ENCODE results near the gene BLOC1S3.
"Not testable (repeated sequence)": the region's sequence is repeated elsewhere in the genome, so short reads cannot be mapped to it uniquely, and the experiment has no call there.

BLOC1S3 gene

DNA sequence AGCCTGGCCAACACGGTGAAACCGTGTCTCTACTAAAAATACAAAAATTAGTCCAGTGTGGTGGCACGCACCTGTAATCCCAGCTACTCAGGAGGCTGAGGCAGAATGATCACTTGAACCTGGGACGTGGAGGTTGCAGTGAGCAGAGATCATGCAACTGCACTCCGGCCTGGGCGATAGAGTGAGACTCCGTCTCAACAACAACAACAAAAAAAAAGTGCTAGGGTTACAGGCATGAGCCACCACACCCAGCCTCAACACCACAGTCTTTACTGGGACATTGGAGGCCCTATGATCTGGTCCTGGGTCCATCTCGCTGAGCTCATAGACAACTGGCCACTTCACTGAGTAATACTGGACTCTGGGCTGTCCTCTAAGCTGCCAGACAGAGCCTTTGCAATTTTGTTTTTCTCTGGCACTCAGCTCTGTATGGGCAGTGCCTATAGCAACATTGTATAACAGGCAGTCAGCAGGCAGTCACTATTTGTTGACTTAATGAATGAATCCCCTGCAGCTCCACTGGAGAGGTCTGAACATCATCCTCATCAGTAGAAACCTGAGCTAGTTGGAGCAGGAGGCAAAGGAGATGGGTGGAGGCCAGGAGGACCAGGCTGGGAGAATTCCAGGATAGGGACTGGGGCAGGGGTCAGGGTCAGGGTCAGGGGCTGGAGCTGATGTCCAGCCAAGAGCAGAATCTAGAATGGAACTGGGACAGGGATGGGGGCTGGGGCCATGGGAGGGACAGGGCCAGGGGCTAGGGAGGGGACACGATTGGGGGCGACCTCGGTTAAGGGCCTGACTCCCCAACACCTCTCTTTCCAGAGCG, 8.1 kb downstream of the BLOC1S3 start:
- no peak for DNase-seq

DNA sequence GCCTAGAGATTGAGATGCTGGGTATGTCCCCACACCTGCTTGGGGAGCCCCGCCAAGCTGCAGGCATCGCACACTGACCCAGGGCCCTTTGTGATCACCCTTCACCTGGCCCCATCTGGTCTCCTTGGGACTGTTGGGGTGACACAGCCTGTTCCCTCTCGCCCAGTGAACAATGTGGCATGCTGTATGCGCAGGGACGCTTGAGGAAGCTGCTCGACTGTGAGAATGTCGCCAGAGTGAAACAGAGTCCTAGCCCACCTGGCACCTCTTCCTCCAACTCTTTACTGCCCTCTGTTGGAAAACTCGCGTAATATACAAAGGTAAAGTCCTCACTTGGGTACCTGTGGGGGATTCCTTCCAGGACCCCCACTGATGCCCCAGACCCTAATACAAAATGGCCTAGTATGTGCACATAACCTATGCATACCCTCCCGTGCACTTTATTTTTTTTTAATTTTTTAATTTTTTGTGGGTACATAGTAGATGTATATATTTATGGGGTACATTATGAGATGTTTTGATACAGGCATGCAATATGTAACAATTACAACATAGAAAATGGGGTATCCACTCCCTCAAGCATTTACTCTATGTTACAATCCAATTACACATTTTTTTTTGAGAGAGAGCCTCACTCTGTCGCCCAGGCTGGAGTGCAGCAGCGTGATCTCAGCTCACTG, 9.0 kb downstream of the BLOC1S3 start:
- DNase-seq, result no peak

DNA sequence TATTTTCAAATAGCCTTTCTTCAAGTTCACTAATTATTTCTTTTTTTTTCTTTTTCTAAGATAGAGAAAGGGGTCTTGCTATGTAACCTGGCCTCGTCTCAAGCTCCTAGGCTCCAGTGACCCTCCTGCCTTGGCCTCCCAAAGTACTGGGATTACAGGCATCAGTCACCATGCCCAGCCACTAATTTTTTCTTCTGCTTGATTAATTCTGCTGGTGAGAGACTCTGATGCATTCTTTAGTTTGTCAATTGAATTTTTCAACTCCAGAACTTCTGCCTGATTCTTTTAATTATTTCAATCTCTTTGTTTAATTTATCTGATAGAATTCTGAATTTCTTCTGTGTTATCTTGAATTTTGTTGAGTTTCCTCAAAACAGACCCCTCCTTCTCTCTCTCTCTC, 11.4 kb downstream of the BLOC1S3 start:
- DNase-seq, result no peak

DNA sequence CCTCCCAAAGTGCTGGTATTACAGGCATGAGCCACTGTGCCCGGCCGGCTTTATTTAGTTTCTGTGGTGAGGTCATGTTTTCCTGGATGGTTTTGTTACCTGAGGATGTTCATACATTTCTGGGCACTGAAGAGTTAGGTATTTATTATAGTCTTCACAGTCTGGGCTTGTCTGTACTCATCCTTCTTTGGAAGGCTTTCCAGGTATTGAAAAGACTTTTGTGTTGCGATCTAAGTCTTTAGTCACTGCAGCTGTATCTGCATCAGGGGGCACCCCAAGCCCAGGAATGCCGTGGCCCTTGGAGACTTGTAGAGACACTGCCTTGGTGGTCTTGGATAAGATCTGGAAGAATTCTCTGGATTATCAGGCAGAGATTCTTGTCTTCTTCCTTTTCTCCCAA, 12.8 kb downstream of the BLOC1S3 start:
- DNase-seq, result no peak

DNA sequence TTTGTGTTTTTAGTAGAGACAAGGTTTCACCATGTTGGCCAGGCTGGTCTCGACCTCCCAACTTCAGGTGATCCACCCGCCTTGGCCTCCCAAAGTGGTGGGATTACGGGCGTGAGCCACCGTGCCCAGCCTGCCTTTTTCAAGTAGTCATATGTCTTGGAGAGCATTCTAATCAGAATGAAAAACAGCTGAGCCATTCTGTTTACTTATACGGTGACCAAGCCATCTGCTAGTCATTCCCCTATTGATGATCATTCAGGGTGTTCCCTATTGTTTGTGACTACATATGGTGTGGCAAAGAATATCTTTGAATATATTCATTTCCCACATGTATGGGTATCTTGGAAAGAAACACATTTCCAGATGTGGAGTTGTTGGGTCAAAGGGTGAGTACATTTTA, 17.2 kb downstream of the BLOC1S3 start:
- no peak for DNase-seq

DNA sequence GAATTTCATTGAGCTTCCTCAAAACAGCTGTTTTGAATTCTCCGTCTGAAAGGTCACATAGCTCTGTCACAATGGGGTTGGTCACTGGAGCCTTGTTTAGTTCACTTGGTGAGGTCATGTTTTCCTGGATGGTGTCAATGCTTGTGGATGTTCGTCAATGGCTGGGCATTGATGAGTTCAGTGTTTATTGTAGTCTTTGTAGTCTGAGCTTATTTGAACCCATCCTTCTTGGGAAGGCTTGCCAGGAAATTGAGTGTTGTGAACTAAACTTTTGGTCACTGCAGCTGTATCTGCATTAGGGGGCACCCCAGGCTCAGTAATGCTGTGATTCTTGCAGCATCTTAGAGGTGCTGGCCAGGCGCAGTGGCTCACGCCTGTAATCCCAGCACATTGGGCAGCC, 22.0 kb downstream of the BLOC1S3 start:
- DNase-seq, result no peak

DNA sequence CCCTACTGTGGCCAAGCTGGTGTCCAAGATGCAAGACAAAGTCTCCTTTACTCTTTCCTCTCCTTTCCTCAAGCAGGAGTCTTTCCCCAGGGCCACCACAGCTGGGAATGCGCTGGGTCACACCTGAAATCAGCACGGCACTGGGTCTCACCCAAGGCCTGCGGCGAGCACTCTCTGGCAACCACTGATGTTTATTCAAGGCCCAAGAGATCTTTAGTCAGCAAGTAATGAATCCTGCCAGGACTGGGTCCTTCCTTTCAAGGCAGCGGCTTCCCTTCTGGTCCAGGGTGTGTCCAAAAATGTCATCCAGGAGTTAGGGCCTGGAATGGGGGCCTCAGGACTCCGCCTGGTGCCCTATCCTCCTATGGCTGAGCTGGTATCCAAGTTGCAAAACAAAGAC, 24.1 kb downstream of the BLOC1S3 start:
- no peak for DNase-seq

DNA sequence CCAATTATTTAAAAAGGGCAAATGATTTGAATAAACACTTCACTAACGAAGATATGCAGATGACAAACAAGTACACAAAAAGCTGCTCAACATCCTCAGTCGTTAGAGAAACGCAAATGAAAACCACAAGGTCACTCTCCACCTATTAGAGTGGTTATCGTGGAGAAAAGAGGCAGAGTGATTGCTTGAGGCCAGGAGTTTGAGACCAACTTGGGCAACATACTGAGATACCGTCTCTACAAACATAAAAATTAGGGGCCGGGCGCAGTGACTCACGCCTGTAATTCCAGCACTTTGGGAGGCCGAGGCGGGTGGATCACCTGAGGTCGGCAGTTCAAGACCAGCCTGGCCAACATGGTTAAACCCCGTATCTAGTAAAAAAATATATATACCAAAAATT, 27.2 kb downstream of the BLOC1S3 start:
- no peak for DNase-seq

DNA sequence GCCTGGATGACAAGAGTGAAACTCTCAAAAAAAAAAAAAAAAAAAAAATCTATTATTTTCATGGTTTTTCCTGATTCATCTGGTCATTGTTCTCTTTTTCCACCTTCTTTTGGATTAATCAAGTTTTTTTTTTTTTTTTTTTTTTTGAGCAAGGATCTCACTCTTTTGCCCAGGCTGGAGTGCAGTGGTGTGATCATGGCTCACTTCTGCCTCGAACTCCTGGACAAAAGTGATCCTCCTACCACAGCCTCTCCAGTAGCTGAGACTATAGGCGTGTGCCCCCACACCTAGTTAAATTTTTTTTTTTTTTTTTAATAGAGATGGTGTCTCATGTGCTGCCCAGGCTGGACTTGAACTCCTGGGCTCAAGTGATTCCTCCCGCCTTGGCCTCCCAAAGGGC, 27.7 kb downstream of the BLOC1S3 start:
- DNase-seq, result no peak

DNA sequence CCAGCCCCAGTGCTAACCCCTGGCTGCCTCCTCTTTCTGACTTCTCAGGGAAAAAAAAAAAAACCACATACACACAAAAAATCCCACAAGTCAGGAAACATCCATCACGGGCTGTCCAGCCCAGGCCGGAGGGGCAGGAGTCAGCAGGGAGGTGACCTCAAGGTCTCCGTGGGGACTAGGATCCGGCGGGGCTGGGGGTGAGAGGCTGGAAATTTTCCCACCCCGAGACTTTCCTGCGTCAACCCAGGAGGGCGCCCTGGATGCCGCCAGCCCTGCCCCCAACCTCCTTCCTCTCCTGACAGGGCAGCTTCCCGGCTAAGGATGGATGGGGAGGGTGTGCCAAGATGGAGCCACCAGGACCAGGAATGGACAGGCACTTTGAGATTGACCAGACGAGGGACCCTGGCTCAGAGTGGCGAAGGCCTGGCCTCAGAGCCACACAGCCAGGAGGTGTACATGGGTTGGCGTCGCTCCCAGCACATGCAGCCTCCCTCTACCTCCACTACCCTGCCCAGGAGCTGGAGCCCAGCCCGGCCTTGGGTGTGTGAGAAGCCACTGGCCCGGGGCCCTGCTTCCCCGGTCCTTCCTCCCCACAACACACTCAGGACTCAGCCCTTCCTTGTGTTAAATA, 33.3 kb downstream of the BLOC1S3 start:
- DNase-seq, result no peak

DNA sequence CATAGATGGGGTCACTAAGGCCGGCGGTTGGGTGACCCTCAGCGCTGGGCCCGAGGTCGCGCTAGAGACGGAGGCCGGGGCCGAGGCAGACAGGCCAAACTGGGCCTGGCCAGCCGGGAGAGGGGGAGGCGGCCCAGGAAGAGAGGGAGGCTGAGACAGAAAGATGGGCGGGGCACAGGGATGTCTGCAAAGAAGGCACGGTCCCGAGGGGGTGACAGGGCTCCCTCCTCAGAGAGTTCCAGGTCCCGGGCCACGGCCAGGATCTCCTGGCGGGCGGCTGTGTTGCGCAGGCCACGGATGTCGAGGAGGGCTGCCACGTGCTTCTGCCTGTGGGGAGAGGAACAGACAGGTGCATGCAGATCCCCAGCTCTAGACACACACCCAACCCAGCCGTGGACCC, 34.4 kb downstream of the BLOC1S3 start:
- no peak for DNase-seq

DNA sequence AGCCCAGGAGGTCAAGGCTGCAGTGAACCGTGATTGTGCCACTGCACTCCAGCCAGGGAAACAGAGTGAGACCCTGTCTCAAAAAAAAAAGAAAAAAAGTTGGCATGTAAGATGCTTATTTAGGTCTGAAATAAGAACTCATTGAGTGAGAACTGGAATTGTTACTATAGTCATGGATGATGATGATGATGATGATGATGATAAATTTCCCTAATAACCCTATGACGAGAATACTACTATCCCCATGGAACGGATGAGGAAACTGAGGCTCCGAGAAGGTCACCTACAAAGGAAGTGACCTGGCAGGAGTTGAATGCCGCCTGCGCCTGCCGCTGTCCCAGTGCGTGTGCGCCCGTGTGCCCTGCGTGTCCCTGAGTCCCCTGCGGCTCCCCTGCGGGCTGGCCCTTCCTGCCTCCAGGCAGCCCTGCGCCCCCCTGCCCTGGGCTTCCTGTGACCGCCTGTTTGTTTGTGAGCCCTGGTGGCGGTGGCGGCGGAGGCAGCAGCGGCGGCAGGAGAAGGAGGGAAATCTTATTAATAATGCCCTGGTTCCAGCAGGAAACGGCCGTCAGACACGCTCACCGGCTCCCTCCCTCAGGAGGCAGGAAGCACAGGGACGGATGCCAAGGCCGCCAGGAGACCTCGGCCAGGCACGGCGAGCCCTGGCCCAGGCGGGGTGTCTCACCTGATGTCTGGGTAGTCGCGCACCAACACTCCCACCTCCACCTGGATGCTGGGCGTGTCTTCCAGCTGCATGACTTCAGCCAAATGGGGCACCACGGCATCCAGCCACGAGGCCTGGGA, 37.0 kb downstream of the BLOC1S3 start:
- DNase-seq, result no peak

DNA sequence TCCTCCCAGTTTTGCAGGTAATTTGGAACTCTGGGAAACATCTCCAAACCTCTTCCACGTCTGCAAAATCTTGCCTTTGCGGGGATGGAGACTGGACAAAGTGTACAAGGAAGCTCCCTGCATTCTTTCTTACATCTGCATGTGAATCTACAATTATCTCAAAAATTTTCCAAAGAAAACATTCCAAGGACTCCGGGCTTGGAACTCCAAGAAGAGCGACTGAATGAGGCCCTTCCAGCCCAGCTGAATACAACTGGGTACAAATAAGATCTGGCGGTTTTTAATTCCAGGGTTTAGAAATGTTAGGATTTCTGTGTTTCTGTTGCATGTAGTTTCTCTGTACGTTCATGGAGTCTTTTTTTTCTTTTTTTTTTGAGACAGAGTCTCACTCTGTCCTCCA, 38.1 kb downstream of the BLOC1S3 start:
- no peak for DNase-seq

DNA sequence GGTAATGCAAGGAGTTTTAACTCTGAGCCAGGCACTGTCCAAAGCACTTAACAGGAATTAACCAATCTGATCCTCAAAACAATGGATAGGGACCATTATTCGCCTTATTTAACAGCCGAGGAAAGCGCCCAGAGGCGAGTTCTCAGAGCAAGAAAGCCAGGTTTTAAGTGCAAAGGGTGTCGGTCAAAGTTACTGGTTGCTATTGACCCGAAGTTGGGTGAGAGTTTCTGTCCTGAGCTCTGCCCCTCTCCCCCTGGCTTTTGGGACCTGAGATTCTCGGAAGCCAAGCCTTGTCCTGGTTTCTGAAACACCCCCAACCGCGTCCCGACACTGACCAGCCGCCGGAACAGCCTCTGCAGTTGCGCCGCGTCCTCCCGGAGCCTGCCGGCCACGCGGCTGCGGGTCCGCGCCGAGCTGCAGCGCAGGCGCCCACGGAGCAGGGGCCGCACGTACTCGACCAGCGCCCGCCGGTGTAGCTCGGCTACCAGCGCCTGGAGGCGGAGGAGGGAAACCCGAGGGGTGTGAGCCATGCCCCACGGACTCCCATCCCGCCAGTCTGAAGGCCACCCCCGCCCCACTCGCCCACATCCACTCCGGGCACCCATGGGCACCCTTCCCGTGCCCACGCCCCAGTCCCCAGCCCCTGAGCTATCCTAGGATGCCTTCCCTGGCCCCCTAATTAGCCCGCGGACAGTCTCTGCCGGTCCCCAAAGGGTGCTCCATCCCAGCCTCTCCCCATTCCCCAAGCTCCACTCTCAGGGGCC, 38.8 kb downstream of the BLOC1S3 start:
- DNase-seq, result no peak

DNA sequence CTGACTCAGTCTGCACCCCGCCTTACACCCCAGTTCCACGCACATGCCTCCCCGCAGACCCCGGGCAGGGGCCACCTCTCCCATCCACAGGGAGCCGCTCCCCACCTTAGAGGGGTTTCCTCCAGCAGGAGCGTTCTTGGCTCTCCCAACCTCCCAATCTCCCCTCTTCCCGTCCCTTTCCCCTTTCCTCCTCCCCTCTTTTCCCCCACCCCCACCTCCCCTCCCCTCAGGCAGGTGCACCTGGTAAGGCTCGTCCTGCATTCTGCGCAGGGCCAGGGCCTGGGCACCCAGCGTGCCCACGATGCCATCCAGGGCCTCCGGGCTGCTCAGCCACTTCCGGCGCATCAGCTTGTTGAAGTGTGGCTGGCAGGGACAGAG, 39.4 kb downstream of the BLOC1S3 start:
- DNase-seq, result no peak

DNA sequence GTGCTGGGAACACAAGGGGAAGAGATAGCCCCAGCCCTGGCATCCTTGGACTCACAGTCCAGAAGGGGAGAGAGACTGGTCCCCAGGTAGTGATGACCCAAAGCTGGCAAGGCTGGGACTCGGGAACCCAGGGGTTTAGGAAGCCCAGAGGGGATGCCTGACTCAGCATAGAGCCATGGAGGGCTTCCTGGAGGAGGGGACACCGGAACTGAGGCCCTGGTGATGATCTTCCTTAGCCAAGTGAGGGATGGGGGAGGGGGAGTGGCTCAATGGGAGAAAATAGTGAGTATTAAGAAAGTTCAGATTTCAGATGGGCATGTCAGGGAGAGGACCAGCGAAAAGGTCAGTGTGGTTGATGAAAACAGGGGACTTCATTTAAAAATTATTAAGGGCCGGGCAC, 39.8 kb downstream of the BLOC1S3 start:
- DNase-seq, result no peak

DNA sequence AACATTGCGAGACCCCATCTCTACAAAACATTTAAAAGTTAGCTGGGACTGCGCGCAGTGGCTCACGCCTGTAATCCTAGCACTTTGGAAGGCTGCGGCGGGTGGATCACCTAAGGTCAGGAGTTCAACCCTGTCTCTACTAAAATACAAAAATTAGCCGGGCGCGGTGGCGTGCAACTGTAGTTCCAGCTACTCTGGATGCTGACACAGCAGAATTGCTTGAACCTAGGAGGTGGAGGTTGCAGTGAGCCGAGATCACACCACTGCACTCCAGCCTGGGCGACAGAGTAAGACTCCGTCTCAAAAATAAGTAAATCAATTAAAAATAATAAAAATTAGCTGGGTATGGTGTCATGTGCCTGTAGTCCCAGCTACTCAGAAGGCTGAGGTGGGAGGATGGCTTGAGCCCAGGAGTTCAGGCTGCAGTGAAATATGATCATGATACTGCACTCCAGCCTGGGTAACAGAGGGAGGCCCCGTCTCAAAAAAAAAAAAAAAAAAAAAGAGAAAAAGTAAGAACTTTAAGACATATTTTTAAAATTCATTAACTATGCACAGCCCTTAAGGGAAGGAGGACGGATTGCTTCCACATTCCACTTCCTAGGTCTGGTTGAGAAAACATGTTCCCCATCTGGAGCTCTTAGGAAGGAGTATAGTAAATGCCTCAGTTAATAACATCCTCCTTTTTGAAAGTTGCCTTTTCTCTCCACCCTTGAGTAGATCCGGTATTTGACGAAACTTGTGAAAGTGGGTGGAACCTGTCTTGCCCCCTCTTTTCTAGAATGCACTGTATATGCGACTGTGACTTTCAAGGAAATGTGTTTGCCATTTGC, 40.5 kb downstream of the BLOC1S3 start:
- no peak for DNase-seq

DNA sequence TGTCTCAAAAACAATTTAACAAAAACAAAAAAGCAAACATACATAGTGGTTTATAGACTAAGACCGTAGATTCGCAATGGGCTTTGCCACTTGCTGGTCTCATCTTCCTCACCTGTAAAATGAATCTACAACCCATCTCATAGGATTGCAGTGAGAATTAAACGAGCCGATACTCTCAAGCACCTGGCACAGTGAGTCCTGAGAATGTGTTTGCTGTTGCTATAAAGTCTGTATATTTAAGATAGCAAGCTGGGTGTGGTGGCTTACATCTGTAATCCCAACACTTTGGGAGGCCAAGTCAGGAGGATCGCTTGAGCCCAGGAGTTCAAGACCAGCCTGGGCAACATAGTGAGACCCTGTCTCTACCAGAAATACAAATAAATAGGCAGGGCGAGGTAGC, 44.1 kb downstream of the BLOC1S3 start:
- no peak for DNase-seq

DNA sequence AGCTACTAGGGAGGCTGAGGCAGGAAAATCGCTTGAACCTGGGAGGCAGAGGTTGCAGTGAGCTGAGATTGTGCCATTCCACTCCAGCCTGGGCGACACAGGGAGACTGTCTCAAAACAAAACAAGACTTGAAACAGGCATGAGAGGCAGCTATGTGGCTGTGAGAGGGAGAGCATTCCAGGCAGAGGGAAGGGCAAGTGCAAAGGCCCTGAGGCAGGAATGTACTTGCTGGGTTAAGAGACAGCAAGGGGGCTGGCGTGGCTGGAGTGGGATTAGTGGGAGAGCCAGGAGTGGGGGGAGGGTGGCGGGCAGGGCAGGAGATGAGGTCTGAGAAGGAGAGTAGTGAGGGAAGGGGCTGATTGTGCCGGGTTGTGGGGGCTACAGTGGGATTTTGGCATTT, 45.3 kb downstream of the BLOC1S3 start:
- no peak for DNase-seq

DNA sequence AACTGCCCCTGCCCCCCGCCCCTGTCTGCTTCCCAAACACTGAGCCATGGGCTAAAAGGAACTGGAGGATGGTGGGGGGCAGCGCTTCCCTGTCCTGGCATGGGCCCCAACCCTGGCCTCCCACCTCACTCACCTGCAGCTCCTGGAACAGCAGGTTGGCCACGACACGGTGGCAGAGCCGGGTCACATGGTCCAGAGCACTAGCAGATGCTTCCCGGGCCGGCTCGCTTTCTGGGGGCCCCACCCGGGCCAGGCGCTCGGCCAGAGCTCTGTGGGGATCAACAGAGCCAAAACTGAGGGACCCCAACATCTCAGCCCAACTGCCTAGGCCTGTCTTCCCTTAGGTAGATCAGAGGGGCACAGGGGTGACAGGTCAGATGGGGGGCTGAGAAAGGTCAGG, 46.1 kb downstream of the BLOC1S3 start:
- DNase-seq, result no peak

DNA sequence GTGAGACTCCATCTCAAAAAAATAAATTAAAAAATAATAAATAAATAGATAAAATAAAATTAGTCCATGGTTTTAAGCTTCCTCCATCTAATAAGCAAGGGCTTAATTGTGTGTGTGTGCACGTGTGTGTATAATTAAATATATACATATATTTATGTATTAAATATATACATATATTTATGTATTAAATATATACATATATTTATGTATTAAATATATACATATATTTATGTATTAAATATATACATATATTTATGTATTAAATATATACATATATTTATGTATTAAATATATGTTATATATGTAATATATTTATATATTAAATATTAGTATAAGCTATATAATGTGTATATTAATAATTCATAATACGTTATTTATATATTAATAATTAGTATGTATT, 50.5 kb downstream of the BLOC1S3 start:
- DNase-seq, result not testable (repeated sequence)

Measured in SIG-M5 (cell line).